Stimulated activated naive CD8-positive, alpha-beta T cell treated with anti-CD3 and anti-CD28 coated beads, Interleukin-15, Interleukin-2, amounts not matched to agents 100 ng/mL and 50 ng/mL, for 24 hours (primary cell): ENCODE results near the gene RAB43.
"Not testable (repeated sequence)": the region's sequence is repeated elsewhere in the genome, so short reads cannot be mapped to it uniquely, and the experiment has no call there.

ENCODE experiments used
- H3K27ac Mint-ChIP-seq: one replicate; pipeline ENCODE4 v1.8.0; 2021; ENCODE audit warnings: mild to moderate bottlenecking, mixed read lengths
- H3K27me3 Mint-ChIP-seq: one replicate; pipeline ENCODE4 v1.8.0; 2021; ENCODE audit warnings: mixed read lengths
- H3K36me3 Mint-ChIP-seq: one replicate; pipeline ENCODE4 v1.8.0; 2021; ENCODE audit warnings: low read depth, mixed read lengths
- H3K4me1 Mint-ChIP-seq: one replicate; pipeline ENCODE4 v1.8.0; 2021; ENCODE audit warnings: low read depth, mixed read lengths
- H3K4me3 Mint-ChIP-seq: one replicate; pipeline ENCODE4 v1.8.0; 2021; ENCODE audit warnings: mild to moderate bottlenecking, mixed read lengths
- H3K9me3 Mint-ChIP-seq: one replicate; pipeline ENCODE4 v1.8.0; 2021; ENCODE audit warnings: mixed read lengths

Gene RAB43

DNA sequence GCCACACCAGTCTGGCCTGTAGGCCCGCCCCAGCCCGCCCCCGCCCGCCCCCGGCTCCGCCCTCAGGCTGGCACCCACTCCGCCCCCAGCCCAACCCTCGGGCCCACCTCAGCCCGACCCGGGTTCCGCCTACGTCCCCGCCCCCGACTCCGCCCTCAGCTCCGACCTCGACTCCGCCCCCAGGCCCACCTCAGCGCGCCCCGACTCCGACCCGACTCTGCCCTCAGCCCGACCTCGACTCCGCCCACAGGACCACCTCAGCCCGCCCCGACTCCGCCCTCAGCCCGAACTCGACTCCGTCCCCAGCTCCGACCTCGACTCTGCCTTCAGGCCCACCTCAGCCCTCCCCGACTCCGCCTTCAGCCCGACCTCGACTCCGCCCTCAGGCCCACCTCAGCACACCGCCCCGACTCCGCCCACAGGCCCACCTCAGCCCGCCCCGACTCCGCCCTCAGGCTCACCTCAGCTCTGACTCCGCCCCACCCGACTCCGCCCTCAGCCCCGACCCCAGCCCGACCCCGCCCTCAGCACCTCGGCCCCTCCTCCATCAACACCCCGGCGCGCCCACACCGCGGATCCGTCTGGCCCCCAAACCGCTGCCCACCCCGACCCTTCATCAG is at the start of gene RAB43:
Gene RAB43 (minus strand): TSS at position 13 of the 620 bp plus-strand sequence. CDS start 315 bp downstream, outside the sequence.
- Mint-ChIP-seq H3K4me3 (peak within 1 kb of the TSS; percentile 98), H3K9me3 (no peaks in the 10 kb centered on the region), H3K27me3 (no peaks in the 10 kb centered on the region), H3K36me3 (peaks cover 30% of the 10 kb centered on the region), H3K4me1 (peaks cover 53% of the 10 kb centered on the region), H3K27ac (peak within 1 kb of the TSS; percentile 98)

DNA sequence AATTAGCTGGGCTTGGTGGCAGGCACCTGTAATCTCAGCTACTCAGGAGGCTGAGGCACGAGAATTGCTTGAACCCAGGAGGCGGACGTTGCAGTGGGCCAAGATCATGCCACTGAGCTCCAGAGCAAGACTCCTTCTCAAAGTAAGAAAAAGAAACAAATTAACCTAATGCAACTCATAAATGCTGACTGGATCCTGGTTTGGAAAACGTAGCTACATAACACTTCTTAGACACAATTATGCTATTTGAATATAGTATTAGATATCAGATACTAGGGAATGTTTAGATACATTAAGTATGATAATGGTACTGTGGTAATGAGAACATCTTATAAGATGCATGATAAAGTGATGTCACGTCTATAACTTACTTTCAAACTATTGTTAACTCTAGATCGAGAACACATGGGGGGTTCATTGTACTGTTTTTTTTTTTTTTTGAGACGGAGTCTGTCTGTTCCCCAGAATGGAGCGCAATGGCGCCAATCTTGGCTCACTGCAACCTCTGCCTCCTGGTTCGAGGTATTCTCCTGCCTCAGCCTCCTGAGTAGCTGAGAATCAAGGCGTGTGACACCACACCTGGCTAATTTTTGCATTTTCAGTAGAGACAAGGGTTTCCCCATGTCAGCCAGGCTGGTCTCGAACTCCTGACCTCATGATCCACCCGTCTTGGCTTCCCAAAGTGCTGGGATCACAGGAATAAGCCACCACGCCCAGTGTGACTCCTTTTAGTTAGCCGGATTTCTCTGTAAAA is 45.2 kb upstream of the RAB43 start:
- Mint-ChIP-seq H3K4me3 (no peak overlapping the region), H3K27ac (peak overlapping the region; percentile 2), H3K27me3 (no peaks in the 10 kb centered on the region), H3K9me3 (no peaks in the 10 kb centered on the region), H3K4me1 (peaks cover 21% of the 10 kb centered on the region), H3K36me3 (peaks cover 54% of the 10 kb centered on the region)

DNA sequence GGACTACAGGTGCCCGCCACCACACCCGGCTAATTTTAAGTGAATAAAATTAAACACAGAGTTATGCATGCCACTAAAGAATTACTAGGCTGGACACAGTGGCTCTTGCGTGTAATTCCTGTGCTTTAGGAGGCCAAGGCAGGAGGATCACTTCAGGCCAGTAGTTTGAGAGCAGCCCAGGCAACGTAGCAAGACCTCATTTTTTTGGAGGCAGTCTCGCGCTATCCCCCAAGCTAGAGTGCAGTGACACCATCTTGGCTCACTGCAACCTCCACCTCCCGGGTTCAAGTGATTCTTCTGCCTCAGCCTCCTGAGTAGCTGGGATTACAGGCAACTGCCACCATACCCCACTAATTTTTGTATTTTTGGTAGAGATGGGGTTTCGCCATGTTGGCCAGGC is 44.0 kb upstream of the RAB43 start:
- Mint-ChIP-seq H3K36me3 (peaks cover 43% of the 10 kb centered on the region), H3K4me1 (peaks cover 15% of the 10 kb centered on the region)
- not testable (repeated sequence) for H3K27me3 Mint-ChIP-seq, H3K4me3 Mint-ChIP-seq, H3K27ac Mint-ChIP-seq, H3K9me3 Mint-ChIP-seq

DNA sequence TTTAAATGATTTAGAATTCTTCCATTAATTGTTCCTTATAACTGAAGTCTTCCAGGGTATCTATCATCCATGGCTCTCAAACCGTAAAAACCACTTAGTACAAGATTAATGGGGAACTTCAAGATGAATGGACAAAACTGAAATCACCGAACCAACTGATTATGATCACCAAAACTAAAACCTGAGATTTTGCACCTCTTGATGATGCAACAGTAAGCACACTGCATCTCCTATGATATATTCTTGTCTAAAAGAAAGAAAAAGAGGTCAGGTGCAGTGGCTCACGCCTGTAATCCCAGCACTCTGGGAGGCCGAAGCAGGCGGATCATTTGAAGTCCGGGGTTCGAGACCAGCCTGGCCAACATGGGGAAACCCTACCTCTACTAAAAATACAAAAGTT is 42.9 kb upstream of the RAB43 start:
- no peaks in the 10 kb centered on the region for H3K9me3 Mint-ChIP-seq

DNA sequence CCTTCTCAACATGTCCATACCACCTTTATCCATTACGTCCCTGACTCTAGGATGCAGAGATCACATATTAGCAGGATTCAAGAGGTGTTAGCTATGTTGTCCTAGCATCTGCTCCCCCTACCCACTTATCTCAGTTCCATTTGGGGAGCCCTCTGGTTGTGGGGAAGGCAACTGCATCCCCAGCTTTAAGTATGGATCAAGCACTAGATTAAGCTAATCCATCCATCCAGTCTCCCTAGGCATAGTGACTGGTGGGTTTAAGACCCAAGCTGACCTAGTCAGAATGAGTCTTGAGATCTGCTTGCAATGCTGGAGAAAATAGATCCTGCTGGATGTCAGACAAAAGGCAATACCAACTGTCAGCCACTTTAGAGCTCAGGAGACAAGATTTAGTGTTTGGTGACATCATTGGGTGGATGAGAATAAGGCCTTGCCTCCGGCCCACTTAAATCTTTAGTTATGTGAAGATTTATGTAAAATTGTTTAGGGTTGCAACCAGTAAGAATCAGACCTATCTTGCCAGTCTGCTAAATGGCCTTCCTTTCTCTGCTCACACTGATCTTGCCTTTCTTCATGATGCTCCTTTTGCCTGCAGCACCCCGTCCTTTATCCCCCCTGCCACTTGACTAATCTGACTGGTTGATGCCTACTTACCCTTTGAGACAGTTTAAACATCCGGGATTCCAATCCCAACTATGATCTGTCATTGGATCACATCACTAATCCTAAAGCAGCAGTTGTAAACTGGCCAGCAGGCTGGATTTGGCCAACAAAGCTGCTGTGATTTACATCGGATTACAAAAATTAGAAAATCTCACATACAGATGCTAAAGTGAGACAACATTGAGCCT is 41.4 kb upstream of the RAB43 start:
- Mint-ChIP-seq H3K4me1 (peaks cover 34% of the 10 kb centered on the region), H3K36me3 (peaks cover 37% of the 10 kb centered on the region), H3K27ac (peak overlapping the region; percentile 100), H3K27me3 (no peaks in the 10 kb centered on the region), H3K9me3 (no peaks in the 10 kb centered on the region), H3K4me3 (peak overlapping the region; percentile 94)

More for the DNA sequence above, 42.9 kb upstream of the RAB43 start:
- H3K36me3 Mint-ChIP-seq = peaks cover 32% of the 10 kb centered on the region
- H3K27me3 Mint-ChIP-seq = no peaks in the 10 kb centered on the region
- H3K27ac Mint-ChIP-seq = no peak overlapping the region
- H3K4me3 Mint-ChIP-seq = no peak overlapping the region
- peaks cover 26% of the 10 kb centered on the region for H3K4me1 Mint-ChIP-seq

DNA sequence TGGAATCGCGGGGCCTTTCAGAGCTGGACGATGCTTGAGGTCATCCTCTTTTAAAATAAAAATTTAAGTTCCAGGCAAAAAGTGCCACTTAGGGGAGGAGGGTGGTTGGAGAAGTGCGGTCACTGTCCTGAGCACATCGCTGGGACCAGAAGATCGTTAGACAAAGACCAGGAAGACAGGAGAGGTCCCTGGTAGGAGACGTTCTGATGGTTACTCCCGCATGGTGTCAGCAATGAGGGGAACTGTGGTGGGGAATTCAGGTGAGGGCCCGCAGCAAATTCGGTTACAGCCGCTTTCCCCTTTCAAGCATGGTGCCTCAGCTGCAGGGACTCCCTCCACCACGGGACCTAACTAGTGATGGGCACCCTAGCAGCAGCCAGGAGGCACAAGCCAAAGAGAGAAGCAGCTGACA is 40.3 kb upstream of the RAB43 start:
- Mint-ChIP-seq H3K4me3 (peak overlapping the region; percentile 94), H3K27me3 (no peaks in the 10 kb centered on the region)

DNA sequence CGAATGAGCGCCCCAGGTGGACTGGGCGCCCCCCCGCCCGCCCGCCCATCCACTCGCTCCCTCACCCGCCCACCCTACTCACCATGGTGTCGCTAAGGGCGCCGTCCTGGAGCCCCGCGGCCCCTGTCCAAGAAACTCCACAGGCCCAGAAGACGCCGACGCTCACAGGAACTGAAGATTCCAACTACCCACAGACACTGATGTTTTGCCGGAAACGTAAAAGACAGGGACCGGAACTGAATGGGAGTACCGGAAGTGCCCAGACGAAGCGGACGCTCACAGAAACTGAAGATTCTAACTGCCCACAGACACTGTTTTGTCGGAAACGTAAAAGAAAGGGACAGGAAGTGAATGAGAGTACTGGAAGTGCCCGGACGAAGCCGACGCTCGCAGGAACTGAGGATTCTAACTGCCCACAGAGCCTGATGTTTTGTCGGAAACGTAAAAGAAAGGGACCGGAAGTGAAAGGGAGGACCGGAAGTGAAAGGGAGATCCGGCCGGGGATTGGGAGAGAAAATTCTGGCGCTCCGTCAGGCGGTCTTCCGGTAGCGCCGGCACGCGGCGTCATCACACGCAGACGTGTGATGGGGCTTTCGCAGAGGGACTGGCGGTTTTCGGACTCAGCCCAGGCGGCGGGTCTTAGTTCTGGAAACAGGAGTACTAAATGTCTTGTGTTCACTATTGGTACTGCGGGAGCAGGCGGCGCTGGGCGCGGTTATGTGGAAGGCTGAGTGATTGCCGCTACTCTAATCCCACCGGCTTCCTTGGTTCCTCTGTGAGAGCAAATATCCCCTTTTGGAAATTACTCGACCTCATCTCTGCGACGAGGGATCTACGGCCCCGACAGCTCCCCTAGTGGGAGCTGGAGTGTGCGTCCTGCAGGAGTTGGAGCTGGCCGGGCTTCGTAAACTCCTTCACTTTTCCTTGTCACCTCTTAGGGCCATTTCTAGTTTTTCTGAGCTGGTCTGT is 39.6 kb upstream of the RAB43 start, which contains the start of gene ISY1:
Gene ISY1 (minus strand): TSS at position 173 of the 969 bp plus-strand sequence. CDS start 88 bp downstream, at position 85.
- H3K4me1 Mint-ChIP-seq = peaks cover 34% of the 10 kb centered on the region
- peak within 1 kb of the TSS; percentile 100 for H3K27ac Mint-ChIP-seq
- no peaks in the 10 kb centered on the region for H3K9me3 Mint-ChIP-seq
- peaks cover 24% of the 10 kb centered on the region for H3K36me3 Mint-ChIP-seq
- H3K4me3 Mint-ChIP-seq = peak within 1 kb of the TSS; percentile 94
- H3K27me3 Mint-ChIP-seq = no peaks in the 10 kb centered on the region

More for the DNA sequence above, 40.3 kb upstream of the RAB43 start:
- Mint-ChIP-seq H3K4me1 (peaks cover 34% of the 10 kb centered on the region), H3K27ac (peak overlapping the region; percentile 100), H3K9me3 (no peaks in the 10 kb centered on the region), H3K36me3 (peaks cover 26% of the 10 kb centered on the region)

DNA sequence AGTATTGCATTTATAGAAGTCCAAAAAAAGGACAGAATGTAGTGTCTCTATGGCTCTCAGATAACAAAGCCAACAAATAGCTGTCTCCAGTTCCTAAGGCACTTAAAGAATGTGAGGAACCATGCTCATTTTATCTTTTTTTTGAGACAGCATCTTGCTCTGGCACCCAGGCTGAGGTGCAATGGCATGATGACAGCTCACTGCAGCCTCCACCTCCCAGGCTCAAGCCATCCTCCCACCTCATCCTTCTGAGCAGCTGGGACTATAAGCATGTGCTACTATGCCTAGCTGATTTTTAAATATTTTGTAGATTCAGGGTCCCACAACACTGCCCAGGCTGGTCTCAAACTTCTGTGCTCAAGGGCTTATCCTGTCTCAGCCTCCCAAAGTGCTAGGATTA is 23.2 kb upstream of the RAB43 start:
- H3K27me3 Mint-ChIP-seq = no peaks in the 10 kb centered on the region
- H3K4me1 Mint-ChIP-seq = no peaks in the 10 kb centered on the region
- H3K36me3 Mint-ChIP-seq = peaks cover 46% of the 10 kb centered on the region

DNA sequence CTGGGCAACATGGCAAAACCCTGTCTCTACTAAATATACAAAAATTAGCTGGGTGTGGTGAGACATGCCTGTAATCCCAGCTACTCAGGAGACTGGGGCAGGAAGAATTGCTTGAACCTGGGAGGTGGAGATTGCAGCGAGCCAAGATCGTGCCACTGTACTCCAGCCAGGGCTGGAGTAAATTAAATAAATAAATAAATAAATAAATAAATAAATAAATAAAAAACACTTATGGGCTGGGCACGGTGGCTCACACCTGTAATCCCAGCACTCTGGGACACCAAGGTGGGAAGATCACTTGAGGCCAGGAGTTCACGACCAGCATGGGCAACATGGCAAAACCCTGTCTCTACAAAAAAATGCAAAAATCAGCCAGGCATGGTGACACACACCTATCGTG is 19.4 kb upstream of the RAB43 start:
- H3K4me3 Mint-ChIP-seq, H3K4me1 Mint-ChIP-seq, H3K9me3 Mint-ChIP-seq, H3K27ac Mint-ChIP-seq, H3K27me3 Mint-ChIP-seq: not testable (repeated sequence)
- peaks cover 36% of the 10 kb centered on the region for H3K36me3 Mint-ChIP-seq

More for the DNA sequence above, 23.2 kb upstream of the RAB43 start:
- Mint-ChIP-seq H3K4me3 (no peak overlapping the region), H3K9me3 (no peaks in the 10 kb centered on the region), H3K27ac (no peak overlapping the region)

DNA sequence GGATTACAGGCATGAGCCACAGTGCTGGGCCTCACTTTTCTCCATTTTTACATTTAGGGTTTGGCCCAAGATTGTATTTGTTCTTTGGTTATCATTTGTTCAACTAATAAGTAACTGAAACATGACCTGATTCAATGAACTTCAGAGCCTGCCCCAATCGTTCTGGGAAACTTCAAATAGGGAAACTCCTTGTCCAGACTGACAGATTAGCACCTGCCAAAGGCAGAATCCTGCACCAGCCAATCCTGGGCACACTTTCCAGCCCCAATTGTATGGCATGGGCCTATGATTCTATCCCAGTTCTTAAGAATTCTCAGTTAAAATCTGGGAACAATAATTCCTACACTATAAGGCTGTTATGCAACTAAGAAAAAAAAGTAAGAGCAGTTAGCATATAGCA is 18.3 kb upstream of the RAB43 start:
- no peaks in the 10 kb centered on the region for H3K4me1 Mint-ChIP-seq
- no peaks in the 10 kb centered on the region for H3K27me3 Mint-ChIP-seq
- no peaks in the 10 kb centered on the region for H3K9me3 Mint-ChIP-seq
- H3K27ac Mint-ChIP-seq = no peak overlapping the region
- peaks cover 27% of the 10 kb centered on the region for H3K36me3 Mint-ChIP-seq
- no peak overlapping the region for H3K4me3 Mint-ChIP-seq

DNA sequence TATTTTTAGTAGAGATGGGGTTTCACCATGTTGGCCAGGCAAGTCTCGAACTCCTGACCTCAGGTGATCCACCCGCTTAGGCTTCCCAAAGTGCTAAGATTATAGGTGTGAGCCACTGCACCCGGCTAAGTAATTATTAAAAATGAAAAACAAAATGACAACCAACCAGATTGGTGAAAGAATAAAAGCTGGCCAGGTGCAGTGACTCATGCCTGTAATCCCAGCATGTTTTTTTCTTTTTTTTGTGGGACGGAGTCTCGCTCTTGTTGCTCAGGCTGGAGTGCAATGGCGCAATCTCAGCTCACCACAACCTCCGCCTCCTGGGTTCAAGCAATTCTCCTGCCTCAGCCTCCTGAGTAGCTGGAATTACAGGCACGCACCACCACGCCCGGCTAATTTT is 14.7 kb upstream of the RAB43 start:
- H3K27me3 Mint-ChIP-seq, H3K9me3 Mint-ChIP-seq, H3K4me3 Mint-ChIP-seq, H3K27ac Mint-ChIP-seq: not testable (repeated sequence)
- Mint-ChIP-seq H3K36me3 (peaks cover 46% of the 10 kb centered on the region), H3K4me1 (peaks cover 13% of the 10 kb centered on the region)

DNA sequence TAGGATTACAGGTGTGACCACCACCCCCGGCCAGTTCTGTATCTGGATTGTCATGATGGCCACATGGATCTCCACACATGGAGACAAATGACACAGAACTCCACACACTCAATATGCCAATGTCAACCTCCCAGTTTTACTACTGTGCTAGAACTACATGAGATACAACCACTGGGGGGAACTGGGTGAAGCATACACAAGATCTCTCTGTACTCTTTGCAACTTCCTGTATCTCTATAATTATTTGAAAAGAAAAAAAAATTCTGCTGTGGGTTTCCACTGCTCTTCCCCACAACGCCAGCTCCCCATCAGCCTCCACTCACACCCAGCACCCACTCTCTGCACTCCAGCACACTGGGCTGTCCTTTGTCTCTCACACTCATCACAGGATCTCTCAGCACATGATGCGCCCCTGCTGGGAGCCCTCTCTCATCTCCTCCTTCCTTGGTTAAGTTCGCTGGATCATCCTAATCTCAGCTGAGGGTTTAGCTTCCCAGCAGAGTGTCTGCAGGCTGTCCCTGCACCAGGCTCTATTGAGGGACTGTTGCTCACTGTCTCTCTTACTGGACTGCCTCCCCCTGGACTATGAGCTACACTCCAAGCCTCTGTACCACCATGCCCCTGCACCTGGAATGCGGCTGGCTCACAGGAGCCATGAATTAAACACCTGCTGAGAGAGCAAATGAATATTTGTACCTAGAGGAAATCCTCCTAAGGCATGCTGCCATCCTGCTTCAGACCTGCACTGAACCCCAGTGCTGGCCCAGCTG is 10.7 kb upstream of the RAB43 start:
- no peak overlapping the region for H3K4me3 Mint-ChIP-seq
- H3K9me3 Mint-ChIP-seq = no peaks in the 10 kb centered on the region
- H3K36me3 Mint-ChIP-seq = peaks cover 51% of the 10 kb centered on the region
- H3K27ac Mint-ChIP-seq = peak overlapping the region; percentile 49
- H3K27me3 Mint-ChIP-seq = no peaks in the 10 kb centered on the region
- peaks cover 13% of the 10 kb centered on the region for H3K4me1 Mint-ChIP-seq

DNA sequence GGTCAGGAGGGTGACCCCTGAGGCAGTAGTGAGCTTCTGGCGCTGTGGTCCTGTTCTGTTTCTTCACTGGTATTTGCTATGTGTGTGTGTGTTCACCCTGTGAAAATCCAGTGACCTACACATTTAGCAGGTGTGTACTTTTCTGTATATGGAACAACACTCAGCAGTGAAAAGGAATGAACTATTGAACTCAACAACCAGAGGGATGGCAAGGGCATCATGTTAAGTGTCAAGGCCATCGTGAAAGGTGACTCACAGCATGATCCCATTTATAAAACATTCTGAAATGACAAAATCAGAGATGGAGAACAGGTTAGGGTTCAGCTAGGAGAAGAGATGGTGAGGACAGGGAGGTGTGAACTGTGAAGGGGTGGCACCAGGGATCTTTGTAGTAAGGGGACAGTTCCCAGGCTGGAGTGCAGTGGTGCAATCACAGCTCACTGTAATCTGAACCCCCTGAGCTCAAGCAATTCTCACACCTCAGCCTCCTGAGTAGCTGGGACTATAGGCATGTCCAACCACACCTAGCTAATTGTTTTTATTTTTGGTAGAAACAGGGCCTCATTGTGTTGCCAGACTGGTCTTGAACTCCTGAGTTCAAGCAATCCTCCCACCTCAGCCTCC is 10.0 kb upstream of the RAB43 start:
- Mint-ChIP-seq H3K36me3 (peaks cover 49% of the 10 kb centered on the region), H3K4me1 (peaks cover 13% of the 10 kb centered on the region), H3K27ac (peak overlapping the region; percentile 34), H3K4me3 (no peak overlapping the region), H3K9me3 (no peaks in the 10 kb centered on the region), H3K27me3 (no peaks in the 10 kb centered on the region)
